Measurements from ENCODE around the gene ZNRD2.
"Not testable (repeated sequence)": the region's sequence is repeated elsewhere in the genome, so short reads cannot be mapped to it uniquely, and the experiment has no call there.

ZNRD2 gene

DNA sequence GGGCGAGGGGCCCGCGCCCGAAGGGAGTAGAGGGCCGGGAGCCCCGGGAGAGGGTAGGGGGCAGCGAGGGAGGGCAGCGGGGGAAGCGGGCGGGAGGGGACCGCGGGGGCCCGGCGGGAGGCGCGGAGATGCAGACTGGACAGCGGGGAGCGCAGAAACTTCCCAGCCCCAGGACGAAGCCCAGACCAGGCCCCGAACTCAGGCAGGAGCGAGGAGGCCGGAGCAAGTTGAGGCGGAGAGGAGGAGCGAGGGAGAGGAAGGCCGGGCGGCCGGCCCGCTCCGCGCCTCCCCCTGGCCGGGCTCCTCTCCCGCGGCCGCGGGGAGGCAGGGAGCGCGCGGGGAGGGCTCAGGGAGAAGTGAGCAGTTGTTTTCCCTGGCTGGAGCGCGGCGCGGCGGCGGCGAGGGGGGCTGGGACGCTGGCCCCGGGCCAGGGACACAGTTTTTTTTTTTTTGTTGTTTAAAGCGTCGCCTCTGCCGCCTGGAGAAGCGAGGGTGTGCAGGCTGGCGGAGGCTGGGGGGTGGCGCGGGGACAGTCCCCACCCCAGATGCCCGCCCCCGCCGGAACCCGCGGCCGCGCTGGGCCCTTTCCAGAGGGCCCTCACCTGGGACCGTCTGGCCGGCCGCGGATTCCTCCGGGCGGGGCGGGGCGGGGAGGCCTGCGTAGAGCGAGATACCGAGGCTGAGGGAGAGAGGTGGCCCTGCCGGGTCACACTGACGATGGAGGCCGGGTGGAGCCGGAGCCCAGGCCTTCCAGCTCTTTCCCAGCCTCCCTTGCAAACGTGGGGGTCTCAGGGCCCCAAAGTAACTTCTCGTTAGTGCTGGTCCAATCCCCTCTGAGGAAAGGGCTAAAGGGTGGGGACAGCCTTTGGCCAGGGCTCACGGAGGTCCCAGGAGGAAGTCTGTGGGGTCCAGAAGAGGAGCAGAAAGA is 12.0 kb upstream of the ZNRD2 start, which contains the start of gene LTBP3:
Gene LTBP3, minus strand, starts transcription at position 358 of the 928 bp plus-strand sequence. CDS start 400 bp downstream, outside the sequence.
- H3K9ac ChIP-seq (ENCODE audit: low read depth, low read length) = no peak within 1 kb of the TSS
- H3K9me3 ChIP-seq (ENCODE audit: control insufficient read depth, insufficient read depth, low read length) = no peaks in the 10 kb centered on the region
- no peaks in the 10 kb centered on the region for H3K36me3 ChIP-seq (ENCODE audit: control insufficient read depth, insufficient read depth, low read length)
- peaks cover 27% of the 10 kb centered on the region for H3K4me1 ChIP-seq (ENCODE audit: control insufficient read depth, insufficient read depth, low read length)
- H3K27ac ChIP-seq (ENCODE audit: low read depth, low read length) = peak within 1 kb of the TSS; percentile 52
- peak within 1 kb of the TSS; percentile 62 for H3K4me3 ChIP-seq (ENCODE audit: low read depth, low read length)
- H3K27me3 ChIP-seq (ENCODE audit: control insufficient read depth, insufficient read depth, low read length) = peaks cover 43% of the 10 kb centered on the region

- H3K27ac ChIP-seq (ENCODE audit: low read depth, low read length) = peak overlapping the region; percentile 52
- H3K9ac ChIP-seq (ENCODE audit: low read depth, low read length) = no peak overlapping the region
- H3K36me3 ChIP-seq (ENCODE audit: control insufficient read depth, insufficient read depth, low read length) = no peaks in the 10 kb centered on the region
- no peaks in the 10 kb centered on the region for H3K9me3 ChIP-seq (ENCODE audit: control insufficient read depth, insufficient read depth, low read length)
- peak overlapping the region; percentile 54 for H3K4me3 ChIP-seq (ENCODE audit: low read depth, low read length)
- H3K27me3 ChIP-seq (ENCODE audit: control insufficient read depth, insufficient read depth, low read length) = peaks cover 41% of the 10 kb centered on the region
- H3K4me1 ChIP-seq (ENCODE audit: control insufficient read depth, insufficient read depth, low read length) = peaks cover 25% of the 10 kb centered on the region
Observed at GRCh38 chr11:65558930-65559509, 11.3 kb upstream of the ZNRD2 start.

GRCh38 chr11:65559535-65559934 is 10.7 kb upstream of the ZNRD2 start:
- Histone ChIP-seq H3K4me3 (ENCODE audit: low read depth, low read length) (no peak overlapping the region), H3K36me3 (ENCODE audit: control insufficient read depth, insufficient read depth, low read length) (no peaks in the 10 kb centered on the region), H3K9ac (ENCODE audit: low read depth, low read length) (no peak overlapping the region), H3K9me3 (ENCODE audit: control insufficient read depth, insufficient read depth, low read length) (no peaks in the 10 kb centered on the region), H3K27me3 (ENCODE audit: control insufficient read depth, insufficient read depth, low read length) (peaks cover 38% of the 10 kb centered on the region), H3K27ac (ENCODE audit: low read depth, low read length) (no peak overlapping the region), H3K4me1 (ENCODE audit: control insufficient read depth, insufficient read depth, low read length) (peaks cover 25% of the 10 kb centered on the region)

GRCh38 chr11:65559951-65560537 is 10.2 kb upstream of the ZNRD2 start:
- peak overlapping the region; percentile 3 for H3K27ac ChIP-seq (ENCODE audit: low read depth, low read length)
- H3K27me3 ChIP-seq (ENCODE audit: control insufficient read depth, insufficient read depth, low read length) = peaks cover 32% of the 10 kb centered on the region
- no peaks in the 10 kb centered on the region for H3K36me3 ChIP-seq (ENCODE audit: control insufficient read depth, insufficient read depth, low read length)
- peaks cover 25% of the 10 kb centered on the region for H3K4me1 ChIP-seq (ENCODE audit: control insufficient read depth, insufficient read depth, low read length)
- H3K9ac ChIP-seq (ENCODE audit: low read depth, low read length) = no peak overlapping the region
- no peaks in the 10 kb centered on the region for H3K9me3 ChIP-seq (ENCODE audit: control insufficient read depth, insufficient read depth, low read length)
- H3K4me3 ChIP-seq (ENCODE audit: low read depth, low read length) = no peak overlapping the region

- H3K27me3 ChIP-seq (ENCODE audit: control insufficient read depth, insufficient read depth, low read length) = peaks cover 31% of the 10 kb centered on the region
Observed at GRCh38 chr11:65560555-65561418, 9.5 kb upstream of the ZNRD2 start.

GRCh38 chr11:65562020-65562419 is 8.3 kb upstream of the ZNRD2 start:
- peaks cover 26% of the 10 kb centered on the region for H3K27me3 ChIP-seq (ENCODE audit: control insufficient read depth, insufficient read depth, low read length)
- peaks cover 25% of the 10 kb centered on the region for H3K4me1 ChIP-seq (ENCODE audit: control insufficient read depth, insufficient read depth, low read length)
- no peak overlapping the region for H3K9ac ChIP-seq (ENCODE audit: low read depth, low read length)
- H3K27ac ChIP-seq (ENCODE audit: low read depth, low read length) = no peak overlapping the region
- H3K36me3 ChIP-seq (ENCODE audit: control insufficient read depth, insufficient read depth, low read length) = no peaks in the 10 kb centered on the region
- no peaks in the 10 kb centered on the region for H3K9me3 ChIP-seq (ENCODE audit: control insufficient read depth, insufficient read depth, low read length)
- H3K4me3 ChIP-seq (ENCODE audit: low read depth, low read length) = no peak overlapping the region

More at GRCh38 chr11:65560555-65561418, 9.5 kb upstream of the ZNRD2 start:
- Histone ChIP-seq H3K27ac (ENCODE audit: low read depth, low read length) (no peak overlapping the region), H3K9ac (ENCODE audit: low read depth, low read length) (no peak overlapping the region), H3K4me1 (ENCODE audit: control insufficient read depth, insufficient read depth, low read length) (peaks cover 25% of the 10 kb centered on the region), H3K36me3 (ENCODE audit: control insufficient read depth, insufficient read depth, low read length) (no peaks in the 10 kb centered on the region), H3K9me3 (ENCODE audit: control insufficient read depth, insufficient read depth, low read length) (no peaks in the 10 kb centered on the region), H3K4me3 (ENCODE audit: low read depth, low read length) (0 out of 2 replicates have a peak overlapping the region, but pooled peaks have one; percentile 13)

GRCh38 chr11:65562788-65563187 is 7.5 kb upstream of the ZNRD2 start:
- Histone ChIP-seq H3K4me1 (ENCODE audit: control insufficient read depth, insufficient read depth, low read length) (peaks cover 25% of the 10 kb centered on the region), H3K4me3 (ENCODE audit: low read depth, low read length) (no peak overlapping the region), H3K9me3 (ENCODE audit: control insufficient read depth, insufficient read depth, low read length) (no peaks in the 10 kb centered on the region), H3K36me3 (ENCODE audit: control insufficient read depth, insufficient read depth, low read length) (no peaks in the 10 kb centered on the region), H3K9ac (ENCODE audit: low read depth, low read length) (no peak overlapping the region), H3K27me3 (ENCODE audit: control insufficient read depth, insufficient read depth, low read length) (peaks cover 20% of the 10 kb centered on the region), H3K27ac (ENCODE audit: low read depth, low read length) (no peak overlapping the region)

DNA sequence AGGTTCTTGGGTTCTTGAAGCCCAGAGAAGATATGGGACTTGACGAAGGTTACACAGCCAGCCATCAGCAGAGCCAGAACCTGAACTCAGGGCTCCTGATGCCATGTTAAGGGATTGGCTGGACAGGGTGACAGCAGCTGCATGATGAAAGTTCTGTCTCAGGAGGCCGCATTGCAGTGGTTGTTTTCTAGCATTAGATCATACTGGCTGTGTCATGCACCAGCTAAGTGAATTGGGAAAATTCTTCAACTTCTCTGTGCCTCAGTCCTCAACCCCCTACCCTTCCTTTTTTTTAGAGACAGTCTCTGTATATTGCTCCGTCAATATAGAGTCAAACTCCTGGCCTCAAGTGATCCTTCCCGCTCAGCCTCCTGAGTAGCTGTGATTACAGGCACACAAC is 6.7 kb upstream of the ZNRD2 start:
- H3K9ac ChIP-seq (ENCODE audit: low read depth, low read length) = no peak overlapping the region

GRCh38 chr11:65564879-65565559 is 5.3 kb upstream of the ZNRD2 start:
- not testable (repeated sequence) for H3K27me3 ChIP-seq (ENCODE audit: control insufficient read depth, insufficient read depth, low read length); H3K36me3 ChIP-seq (ENCODE audit: control insufficient read depth, insufficient read depth, low read length); H3K4me3 ChIP-seq (ENCODE audit: low read depth, low read length); H3K9me3 ChIP-seq (ENCODE audit: control insufficient read depth, insufficient read depth, low read length); H3K9ac ChIP-seq (ENCODE audit: low read depth, low read length); H3K27ac ChIP-seq (ENCODE audit: low read depth, low read length)
- peaks cover 21% of the 10 kb centered on the region for H3K4me1 ChIP-seq (ENCODE audit: control insufficient read depth, insufficient read depth, low read length)

More for the DNA sequence above, 6.7 kb upstream of the ZNRD2 start:
- Histone ChIP-seq H3K36me3 (ENCODE audit: control insufficient read depth, insufficient read depth, low read length) (no peaks in the 10 kb centered on the region), H3K4me1 (ENCODE audit: control insufficient read depth, insufficient read depth, low read length) (peaks cover 24% of the 10 kb centered on the region), H3K27ac (ENCODE audit: low read depth, low read length) (no peak overlapping the region), H3K4me3 (ENCODE audit: low read depth, low read length) (no peak overlapping the region), H3K27me3 (ENCODE audit: control insufficient read depth, insufficient read depth, low read length) (peaks cover 19% of the 10 kb centered on the region), H3K9me3 (ENCODE audit: control insufficient read depth, insufficient read depth, low read length) (no peaks in the 10 kb centered on the region)
